ENCODE measurements around the gene KIF26B. TPM values are rescaled to one million over a fixed set of nuclear protein-coding genes. Genes with fewer than 3 reads are reported as not detected.

Gene KIF26B
- total and polyA plus RNA-seq, 10 of the 15 experiments (the other 5 are each of a cell fraction or from before 2014, with no cell fraction given), result 0.35 to 11.6 (median 2.2) TPM

GRCh38 chr1:245715970-245716369 lies 561.2 kb downstream of the KIF26B start:
- SMC1A ChIA-PET (ENCODE audit: uncharacterized antibody, unreplicated experiment), result interaction anchor here (1.3 kb wide), 1 partner anchor 274 kb away, joined by 3 read pairs; no protein-coding TSS in a partner anchor
- FAIRE-seq, result no peak
- 0% methylated on average over 1 of the region's 1 CpG for WGBS (ENCODE audit: insufficient coverage, insufficient replicate concordance, low lambda C conversion rate, missing lambda C conversion rate)

More at GRCh38 chr1:245715970-245716369, 561.2 kb downstream of the KIF26B start:
- no peak overlapping the region for H3K9ac ChIP-seq (ENCODE audit: control insufficient read depth, insufficient read depth, low read length)
- DNase-seq (ENCODE audit: low read depth, low spot score) (no peak), ATAC-seq (no peak)
- H3K4me3 ChIP-seq, result no peak overlapping the region
- no peaks in the 10 kb centered on the region for H3K79me2 ChIP-seq (ENCODE audit: control insufficient read depth, insufficient read depth, low read length)
- H3K36me3 ChIP-seq (ENCODE audit: control insufficient read depth in 2 of 2, insufficient read depth in 2 of 2, low read length in 1 of 2), result no peaks in the 10 kb centered on the region
- no peaks in the 10 kb centered on the region for H4K20me1 ChIP-seq (ENCODE audit: control insufficient read depth, insufficient read depth)
- H3K4me2 ChIP-seq (ENCODE audit: control insufficient read depth, insufficient read depth), result no peak overlapping the region
- POLR2A ChIA-PET, result no interaction called here
- H3K9me3 ChIP-seq (replicated peaks; ENCODE audit: control insufficient read depth, insufficient read depth, low read length), result no peaks in the 10 kb centered on the region
- BruUV-seq (replicated peaks), result no TSS peak
- CTCF ChIA-PET, result no interaction called here
- in situ Hi-C loops (cut with MboI), result no loop called here
- H3K27ac ChIP-seq (ENCODE audit: control insufficient read depth, insufficient read depth), result no peak overlapping the region
- intact Hi-C loops (cut with micrococcal nuclease; ENCODE audit: unreplicated experiment), result no loop called here
- TF ChIP-seq, protein P1, sequence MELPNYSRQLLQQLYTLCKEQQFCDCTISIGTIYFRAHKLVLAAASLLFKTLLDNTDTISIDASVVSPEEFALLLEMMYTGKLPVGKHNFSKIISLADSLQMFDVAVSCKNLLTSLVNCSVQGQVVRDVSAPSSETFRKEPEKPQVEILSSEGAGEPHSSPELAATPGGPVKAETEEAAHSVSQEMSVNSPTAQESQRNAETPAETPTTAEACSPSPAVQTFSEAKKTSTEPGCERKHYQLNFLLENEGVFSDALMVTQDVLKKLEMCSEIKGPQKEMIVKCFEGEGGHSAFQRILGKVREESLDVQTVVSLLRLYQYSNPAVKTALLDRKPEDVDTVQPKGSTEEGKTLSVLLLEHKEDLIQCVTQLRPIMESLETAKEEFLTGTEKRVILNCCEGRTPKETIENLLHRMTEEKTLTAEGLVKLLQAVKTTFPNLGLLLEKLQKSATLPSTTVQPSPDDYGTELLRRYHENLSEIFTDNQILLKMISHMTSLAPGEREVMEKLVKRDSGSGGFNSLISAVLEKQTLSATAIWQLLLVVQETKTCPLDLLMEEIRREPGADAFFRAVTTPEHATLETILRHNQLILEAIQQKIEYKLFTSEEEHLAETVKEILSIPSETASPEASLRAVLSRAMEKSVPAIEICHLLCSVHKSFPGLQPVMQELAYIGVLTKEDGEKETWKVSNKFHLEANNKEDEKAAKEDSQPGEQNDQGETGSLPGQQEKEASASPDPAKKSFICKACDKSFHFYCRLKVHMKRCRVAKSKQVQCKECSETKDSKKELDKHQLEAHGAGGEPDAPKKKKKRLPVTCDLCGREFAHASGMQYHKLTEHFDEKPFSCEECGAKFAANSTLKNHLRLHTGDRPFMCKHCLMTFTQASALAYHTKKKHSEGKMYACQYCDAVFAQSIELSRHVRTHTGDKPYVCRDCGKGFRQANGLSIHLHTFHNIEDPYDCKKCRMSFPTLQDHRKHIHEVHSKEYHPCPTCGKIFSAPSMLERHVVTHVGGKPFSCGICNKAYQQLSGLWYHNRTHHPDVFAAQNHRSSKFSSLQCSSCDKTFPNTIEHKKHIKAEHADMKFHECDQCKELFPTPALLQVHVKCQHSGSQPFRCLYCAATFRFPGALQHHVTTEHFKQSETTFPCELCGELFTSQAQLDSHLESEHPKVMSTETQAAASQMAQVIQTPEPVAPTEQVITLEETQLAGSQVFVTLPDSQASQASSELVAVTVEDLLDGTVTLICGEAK (IDR thresholded peaks at IDR 0.05; ENCODE audit: borderline replicate concordance), result no peak
- no peak for TF ChIP-seq USF2 (IDR thresholded peaks at IDR 0.05; ENCODE audit: borderline replicate concordance, low read depth, low read length)
- TF ChIP-seq IRF4 (IDR thresholded peaks at IDR 0.05; ENCODE audit: low read depth, low read length), result no peak
- H3K27me3 ChIP-seq (replicated peaks in 1 of 2; ENCODE audit: control insufficient read depth in 2 of 2, insufficient read depth in 2 of 2, low read length in 1 of 2), result no peaks in the 10 kb centered on the region
- no peaks in the 10 kb centered on the region for H3K4me1 ChIP-seq (ENCODE audit: control insufficient read depth, insufficient read depth, low read length)
- H2AFZ ChIP-seq (ENCODE audit: control insufficient read depth, low read depth, low read length), result no peak overlapping the region
- RAD21 ChIA-PET (ENCODE audit: unreplicated experiment), result no interaction called here
